Measurements from ENCODE around the gene KCNMB2.

KCNMB2 gene

GRCh38 chr3:178785961-178786360 lies 249.7 kb downstream of the KCNMB2 start:
- no peak for TF ChIP-seq CTCF (IDR thresholded peaks at IDR 0.05)

- TF ChIP-seq CTCF (IDR thresholded peaks at IDR 0.05): no peak
These were observed 251.7 kb downstream of the KCNMB2 start for GRCh38 chr3:178787960-178788359.

GRCh38 chr3:178794711-178795110 lies 258.5 kb downstream of the KCNMB2 start:
- no peak for TF ChIP-seq CTCF (IDR thresholded peaks at IDR 0.05)

- TF ChIP-seq CTCF (IDR thresholded peaks at IDR 0.05): no peak
These were observed 259.1 kb downstream of the KCNMB2 start for GRCh38 chr3:178795349-178795748.

GRCh38 chr3:178802259-178802658 lies 266.0 kb downstream of the KCNMB2 start:
- no peak for TF ChIP-seq CTCF (IDR thresholded peaks at IDR 0.05)

GRCh38 chr3:178802993-178803693 lies 266.9 kb downstream of the KCNMB2 start:
- no peak for TF ChIP-seq CTCF (IDR thresholded peaks at IDR 0.05)

GRCh38 chr3:178804606-178805005 lies 268.4 kb downstream of the KCNMB2 start:
- TF ChIP-seq CTCF (IDR thresholded peaks at IDR 0.05): no peak

GRCh38 chr3:178805741-178806140 lies 269.5 kb downstream of the KCNMB2 start:
- no peak for TF ChIP-seq CTCF (IDR thresholded peaks at IDR 0.05)
